Vagina (tissue), 2 donors: ENCODE results near the gene TNNT1. TPM values are rescaled to one million over a fixed set of nuclear protein-coding genes. Genes with fewer than 3 reads are reported as not detected.
A peak's percentile ranks its signal among the peaks of the same experiment; 100 is the strongest.

Source experiments
- DNase-seq, 2 donors: peaks; one replicate each; pipeline ENCODE4 v3.0.0-alpha.2; 2017; ENCODE audit errors: extremely low spot score in 2 of 2
- H3K27ac ChIP-seq: fragments of 200-600 bp; sonication (generic); one replicate; pipeline ENCODE4 v1.5.1; 2019
- H3K27me3 ChIP-seq: fragments of 200-600 bp; sonication (generic); one replicate; pipeline ENCODE4 v1.5.1; 2019
- H3K36me3 ChIP-seq, 2 donors: fragments of 200-600 bp; sonication (generic); one replicate each; pipeline ENCODE4 v1.5.1; 2017 to 2019
- H3K4me1 ChIP-seq: fragments of 200-600 bp; sonication (generic); one replicate; pipeline ENCODE4 v1.5.1; 2019
- H3K4me3 ChIP-seq, 2 donors: fragments of 200-600 bp; sonication (generic); 1 replicate in 1 of 2; 2 replicates in 1 of 2; pipeline ENCODE4 v1.5.1; 2016 to 2019
- H3K9me3 ChIP-seq: fragments of 200-600 bp; sonication (generic); one replicate; pipeline ENCODE4 v1.5.1; 2019
- POLR2A ChIP-seq, 2 donors: fragments of 450-650 bp; IDR thresholded peaks; one replicate each; pipeline ENCODE4 v1.6.1; 2017; ENCODE audit warnings: antibody characterized with exemption in 2 of 2, mild to moderate bottlenecking in 2 of 2, moderate library complexity in 2 of 2
- POLR2AphosphoS5 ChIP-seq, 2 donors: sonication (generic); formaldehyde crosslinking; IDR thresholded peaks; one replicate each; pipeline ENCODE4 v1.9.0; 2017; ENCODE audit warnings: antibody characterized with exemption in 2 of 2, mild to moderate bottlenecking in 2 of 2, low read depth in 1 of 2; ENCODE audit not compliant: insufficient read depth in 1 of 2
- intact Hi-C: fragments of 100-400 bp; cut with DNase I; formaldehyde crosslinking; loops from one replicate; pipeline ENCODE4 v1.15.1; 2023
- total RNA-seq: library from RNA; depleted of rRNA; stranded (reverse); fragments of >200 nt; gene quantifications from one replicate; pipeline ENCODE4 v1.2.3, GENCODE V29; 2016
- TF ChIP-seq, protein P1 (sequence below), 3 experiments: fragments of 450-650 bp in 2 of 3; fragments of 200-600 bp in 1 of 3; sonication (generic) in 1 of 3; IDR thresholded peaks; one replicate each; pipeline ENCODE4 v1.5.1; 2017 to 2019; ENCODE audit warnings: antibody characterized with exemption in 3 of 3, mild to moderate bottlenecking in 2 of 3, moderate library complexity in 2 of 3

TNNT1 gene
- total RNA-seq, 1 donor from 2014 or later: 9.1 TPM

DNA sequence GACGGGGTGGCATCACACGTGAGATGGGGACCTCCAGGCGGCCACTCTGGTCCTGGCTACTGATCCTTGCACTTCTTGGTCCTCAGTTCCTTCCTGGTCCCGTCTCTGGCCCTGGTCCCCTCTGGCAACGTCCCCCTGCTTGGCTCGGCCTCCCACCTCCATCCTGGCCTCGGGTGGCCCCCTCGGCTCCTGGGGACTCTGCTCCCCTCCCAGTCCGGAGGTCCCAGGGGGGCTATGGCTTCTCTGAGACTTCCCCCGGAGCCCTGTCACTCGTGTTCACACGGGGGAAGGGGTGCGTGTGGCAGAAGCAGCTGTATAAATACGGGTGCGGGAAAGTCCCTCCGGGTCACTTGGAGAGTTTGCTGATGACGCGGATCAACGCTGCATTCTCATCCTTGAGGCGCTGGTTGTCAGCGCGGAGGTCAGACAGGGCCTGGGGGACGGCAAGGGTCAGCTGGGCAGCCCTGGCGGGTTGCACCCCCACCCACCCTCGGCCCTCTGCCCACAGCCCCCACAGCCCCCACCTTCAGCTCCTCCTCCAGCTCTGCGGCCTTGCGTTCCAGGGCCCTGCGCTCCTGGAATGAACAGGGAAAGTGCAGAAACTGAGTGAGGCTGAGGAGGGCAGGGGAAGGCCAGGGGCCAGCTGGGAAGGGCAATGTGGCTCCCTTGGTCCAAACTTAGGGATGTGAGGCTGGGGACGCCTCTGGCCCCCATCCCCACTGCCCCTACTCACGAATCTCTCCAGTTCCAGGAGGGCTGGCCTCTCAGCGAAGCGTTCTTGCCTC, 57.7 kb downstream of the TNNT1 start:
- no peaks in the 10 kb centered on the region for H3K27me3 ChIP-seq
- H3K36me3 ChIP-seq: peaks cover 4 to 51% of the 10 kb centered on the region in 2 donors
- H3K4me1 ChIP-seq: peaks cover 25% of the 10 kb centered on the region
- no peak for DNase-seq
- TF ChIP-seq, protein P1, sequence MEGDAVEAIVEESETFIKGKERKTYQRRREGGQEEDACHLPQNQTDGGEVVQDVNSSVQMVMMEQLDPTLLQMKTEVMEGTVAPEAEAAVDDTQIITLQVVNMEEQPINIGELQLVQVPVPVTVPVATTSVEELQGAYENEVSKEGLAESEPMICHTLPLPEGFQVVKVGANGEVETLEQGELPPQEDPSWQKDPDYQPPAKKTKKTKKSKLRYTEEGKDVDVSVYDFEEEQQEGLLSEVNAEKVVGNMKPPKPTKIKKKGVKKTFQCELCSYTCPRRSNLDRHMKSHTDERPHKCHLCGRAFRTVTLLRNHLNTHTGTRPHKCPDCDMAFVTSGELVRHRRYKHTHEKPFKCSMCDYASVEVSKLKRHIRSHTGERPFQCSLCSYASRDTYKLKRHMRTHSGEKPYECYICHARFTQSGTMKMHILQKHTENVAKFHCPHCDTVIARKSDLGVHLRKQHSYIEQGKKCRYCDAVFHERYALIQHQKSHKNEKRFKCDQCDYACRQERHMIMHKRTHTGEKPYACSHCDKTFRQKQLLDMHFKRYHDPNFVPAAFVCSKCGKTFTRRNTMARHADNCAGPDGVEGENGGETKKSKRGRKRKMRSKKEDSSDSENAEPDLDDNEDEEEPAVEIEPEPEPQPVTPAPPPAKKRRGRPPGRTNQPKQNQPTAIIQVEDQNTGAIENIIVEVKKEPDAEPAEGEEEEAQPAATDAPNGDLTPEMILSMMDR (IDR thresholded peaks at IDR 0.05): no peak
- TF ChIP-seq POLR2AphosphoS5 (IDR thresholded peaks at IDR 0.05; ENCODE audit: insufficient read depth in 1 of 2, low read depth in 1 of 2) (no peak), POLR2A (IDR thresholded peaks at IDR 0.05) (no peak)
- intact Hi-C loops: no loop called here
- no peak overlapping the region for H3K4me3 ChIP-seq
- H3K27ac ChIP-seq: no peak overlapping the region
- H3K9me3 ChIP-seq: no peaks in the 10 kb centered on the region

DNA sequence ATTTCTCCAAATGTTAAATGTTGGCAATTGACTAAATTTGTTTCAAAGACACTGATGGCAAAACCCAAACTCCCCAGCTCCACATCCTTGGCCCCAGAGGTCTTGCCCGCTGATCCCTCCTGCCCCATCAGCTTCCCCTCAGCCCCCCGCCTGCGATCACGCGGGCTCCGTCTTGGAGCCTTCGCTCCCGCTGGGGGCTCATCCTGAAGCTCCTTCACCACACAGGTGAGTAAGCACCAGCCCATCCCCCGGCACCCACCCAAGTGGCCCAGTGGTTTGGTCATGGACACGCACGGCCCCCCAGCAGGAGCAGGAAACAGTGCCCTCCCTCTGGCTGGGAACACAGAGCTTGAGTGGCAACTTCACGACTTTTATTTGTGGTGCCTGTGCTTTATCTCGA, 58.4 kb downstream of the TNNT1 start:
- H3K27me3 ChIP-seq: no peaks in the 10 kb centered on the region
- peaks cover 28% of the 10 kb centered on the region for H3K4me1 ChIP-seq
- H3K4me3 ChIP-seq: no peak overlapping the region
- TF ChIP-seq, protein P1 (IDR thresholded peaks at IDR 0.05): no peak
- TF ChIP-seq POLR2A (IDR thresholded peaks at IDR 0.05) (no peak), POLR2AphosphoS5 (IDR thresholded peaks at IDR 0.05; ENCODE audit: insufficient read depth in 1 of 2, low read depth in 1 of 2) (no peak)
- no peaks in the 10 kb centered on the region for H3K9me3 ChIP-seq
- intact Hi-C loops: no loop called here
- no peak for DNase-seq
- no peak overlapping the region for H3K27ac ChIP-seq
- peaks cover 4 to 48% of the 10 kb centered on the region in 2 donors for H3K36me3 ChIP-seq

GRCh38 chr19:55089342-55089944, 59.6 kb downstream of the TNNT1 start:
- intact Hi-C loops: no loop called here
- peaks cover 4 to 36% of the 10 kb centered on the region in 2 donors for H3K36me3 ChIP-seq
- H3K27me3 ChIP-seq: no peaks in the 10 kb centered on the region
- H3K4me1 ChIP-seq: peaks cover 28% of the 10 kb centered on the region
- H3K4me3 ChIP-seq: no peak overlapping the region
- TF ChIP-seq, protein P1 (IDR thresholded peaks at IDR 0.05): no peak
- TF ChIP-seq POLR2A (IDR thresholded peaks at IDR 0.05): no peak
- no peak for TF ChIP-seq POLR2AphosphoS5 (IDR thresholded peaks at IDR 0.05; ENCODE audit: insufficient read depth in 1 of 2, low read depth in 1 of 2)
- H3K9me3 ChIP-seq: no peaks in the 10 kb centered on the region
- no peak for DNase-seq
- no peak overlapping the region for H3K27ac ChIP-seq

GRCh38 chr19:55088543-55089341, 60.3 kb downstream of the TNNT1 start:
- no peak for DNase-seq
- peaks cover 4 to 33% of the 10 kb centered on the region in 2 donors for H3K36me3 ChIP-seq
- H3K4me3 ChIP-seq: no peak overlapping the region
- peaks cover 28% of the 10 kb centered on the region for H3K4me1 ChIP-seq
- peak overlapping the region; percentile 37 for H3K27ac ChIP-seq
- no peak for TF ChIP-seq POLR2A (IDR thresholded peaks at IDR 0.05)
- TF ChIP-seq, protein P1 (IDR thresholded peaks at IDR 0.05): peak in 1 of 3 experiments; percentile 54
- TF ChIP-seq POLR2AphosphoS5 (IDR thresholded peaks at IDR 0.05; ENCODE audit: insufficient read depth in 1 of 2, low read depth in 1 of 2): no peak
- no peaks in the 10 kb centered on the region for H3K9me3 ChIP-seq
- no peaks in the 10 kb centered on the region for H3K27me3 ChIP-seq
- intact Hi-C loops: no loop called here
